ENCODE data around the gene PERM1.
"Not testable (repeated sequence)": the region's sequence is repeated elsewhere in the genome, so short reads cannot be mapped to it uniquely, and the experiment has no call there.

- TF ChIP-seq CTCF, POLR2AphosphoS5 (IDR thresholded peaks at IDR 0.05): not testable (repeated sequence)
Measured at GRCh38 chr1:1030867-1031658, 49.2 kb upstream of the PERM1 start.
